ENCODE results near the gene MRPL16. TPM values are rescaled to one million over a fixed set of nuclear protein-coding genes. Genes with fewer than 3 reads are reported as not detected.
A peak's percentile ranks its signal among the peaks of the same experiment; 100 is the strongest.

Gene MRPL16
- total RNA-seq, 2 donors from 2014 or later = 23.6 to 28.1 TPM

GRCh38 chr11:59810911-59811259 lies 307 bp upstream of the MRPL16 start:
- peak overlapping the region; percentile 48 to 60 for H3K27ac ChIP-seq

DNA sequence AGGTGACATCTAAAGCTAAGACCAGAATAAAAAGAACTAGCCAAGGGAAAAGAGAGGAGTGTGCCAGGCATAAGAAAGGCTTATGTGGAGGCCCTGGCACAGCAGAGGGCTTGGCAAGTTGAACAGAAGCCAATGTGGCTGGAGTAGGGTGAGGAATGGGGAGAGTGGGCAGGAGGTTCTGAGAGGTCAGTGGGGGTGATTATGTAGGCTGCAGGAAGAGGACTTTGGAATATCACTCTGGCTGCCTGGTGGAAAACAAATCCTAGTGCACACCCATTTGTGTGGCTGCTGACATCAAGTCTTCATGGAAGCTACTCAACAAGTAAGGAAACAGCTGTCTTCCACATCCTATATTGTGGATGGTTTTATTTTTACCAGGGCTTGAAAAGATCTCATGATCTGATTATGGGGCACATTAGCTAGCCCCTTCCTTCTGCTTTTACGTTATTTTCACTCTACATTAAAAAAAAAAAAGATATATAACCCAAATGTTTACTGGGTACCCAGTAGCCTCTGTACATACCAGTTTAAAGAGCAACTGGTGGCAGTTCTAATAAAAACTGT lies 3.4 kb downstream of the MRPL16 start:
- H3K4me1 ChIP-seq (ENCODE audit: control insufficient read depth in 1 of 2, low read depth in 2 of 2) = peaks cover 0 to 12% of the 10 kb centered on the region in 2 donors
- no peaks in the 10 kb centered on the region for H3K27me3 ChIP-seq (replicated peaks; ENCODE audit: insufficient read depth)
- TF ChIP-seq, protein P1, sequence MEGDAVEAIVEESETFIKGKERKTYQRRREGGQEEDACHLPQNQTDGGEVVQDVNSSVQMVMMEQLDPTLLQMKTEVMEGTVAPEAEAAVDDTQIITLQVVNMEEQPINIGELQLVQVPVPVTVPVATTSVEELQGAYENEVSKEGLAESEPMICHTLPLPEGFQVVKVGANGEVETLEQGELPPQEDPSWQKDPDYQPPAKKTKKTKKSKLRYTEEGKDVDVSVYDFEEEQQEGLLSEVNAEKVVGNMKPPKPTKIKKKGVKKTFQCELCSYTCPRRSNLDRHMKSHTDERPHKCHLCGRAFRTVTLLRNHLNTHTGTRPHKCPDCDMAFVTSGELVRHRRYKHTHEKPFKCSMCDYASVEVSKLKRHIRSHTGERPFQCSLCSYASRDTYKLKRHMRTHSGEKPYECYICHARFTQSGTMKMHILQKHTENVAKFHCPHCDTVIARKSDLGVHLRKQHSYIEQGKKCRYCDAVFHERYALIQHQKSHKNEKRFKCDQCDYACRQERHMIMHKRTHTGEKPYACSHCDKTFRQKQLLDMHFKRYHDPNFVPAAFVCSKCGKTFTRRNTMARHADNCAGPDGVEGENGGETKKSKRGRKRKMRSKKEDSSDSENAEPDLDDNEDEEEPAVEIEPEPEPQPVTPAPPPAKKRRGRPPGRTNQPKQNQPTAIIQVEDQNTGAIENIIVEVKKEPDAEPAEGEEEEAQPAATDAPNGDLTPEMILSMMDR (IDR thresholded peaks at IDR 0.05) = no peak
- ATAC-seq (ENCODE audit: insufficient number of reproducible peaks, low FRiP score, low read depth) (no peak), DNase-seq (ENCODE audit: low spot score) (no peak)
- no peaks in the 10 kb centered on the region for H3K9me3 ChIP-seq
- peaks cover 14% of the 10 kb centered on the region for H3K36me3 ChIP-seq
- no peak overlapping the region for H3K27ac ChIP-seq
- H3K4me3 ChIP-seq = no peak overlapping the region

More at GRCh38 chr11:59810911-59811259, 307 bp upstream of the MRPL16 start:
- H3K36me3 ChIP-seq = peaks cover 7% of the 10 kb centered on the region
- ATAC-seq (ENCODE audit: insufficient number of reproducible peaks, low FRiP score, low read depth) (no peak), DNase-seq (ENCODE audit: low spot score) (no peak)
- H3K4me3 ChIP-seq = peak overlapping the region; percentile 84
- TF ChIP-seq, protein P1 (IDR thresholded peaks at IDR 0.05) = no peak
- H3K4me1 ChIP-seq (ENCODE audit: control insufficient read depth in 1 of 2, low read depth in 2 of 2) = peaks cover 0 to 9% of the 10 kb centered on the region in 2 donors
- H3K27me3 ChIP-seq (replicated peaks; ENCODE audit: insufficient read depth) = no peaks in the 10 kb centered on the region
- no peaks in the 10 kb centered on the region for H3K9me3 ChIP-seq

DNA sequence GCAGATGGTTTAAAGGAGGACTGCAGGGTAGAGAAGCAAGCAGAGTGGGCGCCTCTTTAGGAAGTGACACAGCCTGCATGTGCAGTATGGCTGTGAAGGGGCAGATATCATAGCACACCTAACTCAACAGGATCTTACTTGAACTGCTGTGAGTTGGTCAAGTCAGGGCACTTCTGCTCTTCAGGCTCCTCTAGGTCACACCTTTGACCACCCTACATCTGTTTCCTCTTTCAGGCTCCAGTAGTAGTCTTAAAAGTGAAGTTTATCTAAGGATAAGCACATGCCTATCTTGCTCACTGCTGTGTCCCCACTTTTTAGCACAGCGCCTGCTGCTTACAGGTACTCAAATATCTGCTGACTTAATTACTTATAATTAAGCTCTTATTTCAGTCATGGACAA lies 6.5 kb downstream of the MRPL16 start:
- ATAC-seq (ENCODE audit: insufficient number of reproducible peaks, low FRiP score, low read depth) (no peak), DNase-seq (ENCODE audit: low spot score) (no peak)
- H3K9me3 ChIP-seq = no peaks in the 10 kb centered on the region
- no peak overlapping the region for H3K4me3 ChIP-seq
- H3K36me3 ChIP-seq = peaks cover 14% of the 10 kb centered on the region
- H3K27me3 ChIP-seq (replicated peaks; ENCODE audit: insufficient read depth) = no peaks in the 10 kb centered on the region
- H3K4me1 ChIP-seq (ENCODE audit: control insufficient read depth in 1 of 2, low read depth in 2 of 2) = peaks cover 0 to 4% of the 10 kb centered on the region in 2 donors
- no peak overlapping the region for H3K27ac ChIP-seq
- TF ChIP-seq, protein P1 (IDR thresholded peaks at IDR 0.05) = no peak

- DNase-seq (ENCODE audit: low spot score) = no peak
- no peak overlapping the region for H3K4me3 ChIP-seq
- H3K4me1 ChIP-seq (ENCODE audit: control insufficient read depth in 1 of 2, low read depth in 2 of 2) = peaks cover 0 to 4% of the 10 kb centered on the region in 2 donors
- H3K9me3 ChIP-seq = no peaks in the 10 kb centered on the region
- no peak overlapping the region for H3K27ac ChIP-seq
- TF ChIP-seq, protein P1 (IDR thresholded peaks at IDR 0.05) = peak; percentile 60
- peaks cover 17% of the 10 kb centered on the region for H3K36me3 ChIP-seq
- peak; percentile 76 for ATAC-seq (ENCODE audit: insufficient number of reproducible peaks, low FRiP score, low read depth)
- no peaks in the 10 kb centered on the region for H3K27me3 ChIP-seq (replicated peaks; ENCODE audit: insufficient read depth)
Measured at GRCh38 chr11:59802639-59803176, 7.9 kb downstream of the MRPL16 start.

GRCh38 chr11:59801981-59802638 lies 8.5 kb downstream of the MRPL16 start:
- Histone ChIP-seq H3K4me1 (ENCODE audit: control insufficient read depth in 1 of 2, low read depth in 2 of 2) (peaks cover 0 to 4% of the 10 kb centered on the region in 2 donors), H3K4me3 (no peak overlapping the region), H3K36me3 (peaks cover 23% of the 10 kb centered on the region), H3K27me3 (replicated peaks; ENCODE audit: insufficient read depth) (no peaks in the 10 kb centered on the region), H3K9me3 (no peaks in the 10 kb centered on the region), H3K27ac (peak overlapping the region; percentile 19 to 33)
- TF ChIP-seq, protein P1 (IDR thresholded peaks at IDR 0.05) = no peak
- DNase-seq (ENCODE audit: low spot score) = no peak
- ATAC-seq (ENCODE audit: insufficient number of reproducible peaks, low FRiP score, low read depth) = peak; percentile 78
